Suprapubic skin (tissue), 4 donors: ENCODE data around the gene CMAS. TPM values are rescaled to one million over a fixed set of nuclear protein-coding genes. Genes with fewer than 3 reads are reported as not detected.
A peak's percentile ranks its signal among the peaks of the same experiment; 100 is the strongest.
"Not testable (repeated sequence)": the region's sequence is repeated elsewhere in the genome, so short reads cannot be mapped to it uniquely, and the experiment has no call there.

Experiments used
- DNase-seq, 2 donors: peaks; one replicate each; pipeline ENCODE4 v3.0.0-alpha.2; 2019; ENCODE audit warnings: low spot score in 2 of 2
- H3K27ac ChIP-seq: fragments of 200-600 bp; sonication (generic); one replicate; pipeline ENCODE4 v1.5.1; 2019
- H3K27me3 ChIP-seq: fragments of 200-600 bp; sonication (generic); one replicate; pipeline ENCODE4 v1.5.1; 2019
- H3K36me3 ChIP-seq: fragments of 200-600 bp; sonication (generic); one replicate; pipeline ENCODE4 v1.5.1; 2019
- H3K4me1 ChIP-seq: fragments of 200-600 bp; sonication (generic); one replicate; pipeline ENCODE4 v1.5.1; 2019
- H3K4me3 ChIP-seq: fragments of 200-600 bp; sonication (generic); one replicate; pipeline ENCODE4 v1.5.1; 2019; ENCODE audit warnings: mild to moderate bottlenecking
- H3K9me3 ChIP-seq: fragments of 200-600 bp; sonication (generic); one replicate; pipeline ENCODE4 v1.5.1; 2019
- EP300 ChIP-seq: sonication (generic); formaldehyde crosslinking; IDR thresholded peaks from one replicate; pipeline ENCODE4 v1.6.1; 2017; ENCODE audit warnings: antibody characterized with exemption
- POLR2A ChIP-seq, 2 donors: fragments of 450-650 bp; IDR thresholded peaks; one replicate each; pipeline ENCODE4 v1.6.1; 2017; ENCODE audit warnings: antibody characterized with exemption in 2 of 2, mild to moderate bottlenecking in 2 of 2, moderate library complexity in 2 of 2
- POLR2AphosphoS5 ChIP-seq, 3 donors: sonication (generic); formaldehyde crosslinking; IDR thresholded peaks; one replicate each; pipeline ENCODE4 v1.6.1; 2017; ENCODE audit warnings: antibody characterized with exemption in 3 of 3
- WGBS: methylation state at CpG from one replicate; pipeline ENCODE4 v1.1.5; 2018; 5-methylcytosine and 5-hydroxymethylcytosine counted together
- total RNA-seq, 4 donors: library from RNA; depleted of rRNA; stranded (reverse); fragments of >200 nt; gene quantifications; one replicate each; pipeline ENCODE4 v1.1.0, GENCODE V29; 2016
- TF ChIP-seq, protein P1 (sequence below), 2 donors: fragments of 200-600 bp in 1 of 2; fragments of 450-650 bp in 1 of 2; sonication (generic) in 1 of 2; IDR thresholded peaks; one replicate each; pipeline ENCODE4 v1.5.1; 2016 to 2019; ENCODE audit warnings: antibody characterized with exemption in 2 of 2, mild to moderate bottlenecking in 1 of 2, moderate library complexity in 1 of 2

CMAS gene
- total RNA-seq, 4 donors from 2014 or later, result 20.3 to 25.8 (median 22.9) TPM

DNA sequence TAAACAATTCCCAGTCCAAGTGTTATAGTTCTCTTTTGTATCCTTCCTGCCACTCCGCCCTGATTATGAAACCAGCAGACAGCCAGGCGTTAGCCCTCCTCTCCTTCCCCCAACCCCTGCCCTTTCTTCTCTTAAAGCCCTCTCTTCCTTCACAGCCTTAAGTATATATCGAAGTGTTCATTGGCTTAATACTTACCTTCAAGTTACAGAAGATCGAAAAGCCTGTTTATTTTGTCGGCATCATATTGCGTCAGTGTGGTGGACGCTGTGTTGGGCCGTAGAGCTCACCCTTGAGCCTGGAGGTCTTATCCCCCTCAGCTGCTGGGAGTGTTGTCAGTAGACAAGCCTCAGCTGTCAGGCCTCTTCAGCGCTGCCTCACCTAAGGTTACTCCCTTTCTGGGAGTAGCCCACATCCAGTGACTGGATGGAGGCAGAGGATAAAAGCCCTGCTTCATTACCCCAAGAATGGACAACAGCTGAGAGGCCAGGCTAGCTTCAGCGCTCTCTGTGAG lies 36.2 kb downstream of the CMAS start:
- no peak for TF ChIP-seq EP300
- no peak for TF ChIP-seq POLR2AphosphoS5 (IDR thresholded peaks at IDR 0.05)
- no peak for TF ChIP-seq POLR2A (IDR thresholded peaks at IDR 0.05)
- TF ChIP-seq, protein P1, sequence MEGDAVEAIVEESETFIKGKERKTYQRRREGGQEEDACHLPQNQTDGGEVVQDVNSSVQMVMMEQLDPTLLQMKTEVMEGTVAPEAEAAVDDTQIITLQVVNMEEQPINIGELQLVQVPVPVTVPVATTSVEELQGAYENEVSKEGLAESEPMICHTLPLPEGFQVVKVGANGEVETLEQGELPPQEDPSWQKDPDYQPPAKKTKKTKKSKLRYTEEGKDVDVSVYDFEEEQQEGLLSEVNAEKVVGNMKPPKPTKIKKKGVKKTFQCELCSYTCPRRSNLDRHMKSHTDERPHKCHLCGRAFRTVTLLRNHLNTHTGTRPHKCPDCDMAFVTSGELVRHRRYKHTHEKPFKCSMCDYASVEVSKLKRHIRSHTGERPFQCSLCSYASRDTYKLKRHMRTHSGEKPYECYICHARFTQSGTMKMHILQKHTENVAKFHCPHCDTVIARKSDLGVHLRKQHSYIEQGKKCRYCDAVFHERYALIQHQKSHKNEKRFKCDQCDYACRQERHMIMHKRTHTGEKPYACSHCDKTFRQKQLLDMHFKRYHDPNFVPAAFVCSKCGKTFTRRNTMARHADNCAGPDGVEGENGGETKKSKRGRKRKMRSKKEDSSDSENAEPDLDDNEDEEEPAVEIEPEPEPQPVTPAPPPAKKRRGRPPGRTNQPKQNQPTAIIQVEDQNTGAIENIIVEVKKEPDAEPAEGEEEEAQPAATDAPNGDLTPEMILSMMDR (IDR thresholded peaks at IDR 0.05), result no peak
- no peaks in the 10 kb centered on the region for H3K4me1 ChIP-seq
- H3K27ac ChIP-seq, result no peak overlapping the region
- H3K27me3 ChIP-seq, result no peaks in the 10 kb centered on the region
- H3K4me3 ChIP-seq, result no peak overlapping the region
- H3K9me3 ChIP-seq, result no peaks in the 10 kb centered on the region
- no peak for DNase-seq
- WGBS, result 85% methylated on average over 10 of the region's 10 CpGs
- no peaks in the 10 kb centered on the region for H3K36me3 ChIP-seq

DNA sequence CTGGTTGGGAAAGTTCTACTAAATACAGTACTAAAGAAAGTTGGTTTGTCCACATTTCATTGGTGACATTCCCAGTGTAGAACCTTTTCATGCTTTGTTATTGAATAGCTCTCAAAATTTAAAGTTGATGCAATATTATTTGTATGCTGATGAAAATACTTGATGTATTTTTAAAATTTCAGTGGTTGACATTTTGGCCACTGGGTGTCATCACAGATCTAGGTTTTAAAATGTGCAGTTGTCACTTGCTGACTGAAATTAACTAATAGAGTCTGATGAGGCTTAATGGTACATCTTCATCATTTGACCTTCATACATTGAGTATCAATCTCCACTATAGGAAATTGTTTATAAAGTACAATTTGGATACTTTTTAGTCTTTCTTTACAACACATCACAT lies 37.1 kb downstream of the CMAS start:
- H3K4me3 ChIP-seq, result no peak overlapping the region
- no peak for TF ChIP-seq EP300
- no peak for TF ChIP-seq POLR2A (IDR thresholded peaks at IDR 0.05)
- no peak for TF ChIP-seq POLR2AphosphoS5 (IDR thresholded peaks at IDR 0.05)
- TF ChIP-seq, protein P1 (IDR thresholded peaks at IDR 0.05), result peak; percentile 30 to 56
- H3K9me3 ChIP-seq, result no peaks in the 10 kb centered on the region
- H3K27me3 ChIP-seq, result no peaks in the 10 kb centered on the region
- no peaks in the 10 kb centered on the region for H3K36me3 ChIP-seq
- H3K4me1 ChIP-seq, result no peaks in the 10 kb centered on the region
- H3K27ac ChIP-seq, result no peak overlapping the region
- no peak for DNase-seq

DNA sequence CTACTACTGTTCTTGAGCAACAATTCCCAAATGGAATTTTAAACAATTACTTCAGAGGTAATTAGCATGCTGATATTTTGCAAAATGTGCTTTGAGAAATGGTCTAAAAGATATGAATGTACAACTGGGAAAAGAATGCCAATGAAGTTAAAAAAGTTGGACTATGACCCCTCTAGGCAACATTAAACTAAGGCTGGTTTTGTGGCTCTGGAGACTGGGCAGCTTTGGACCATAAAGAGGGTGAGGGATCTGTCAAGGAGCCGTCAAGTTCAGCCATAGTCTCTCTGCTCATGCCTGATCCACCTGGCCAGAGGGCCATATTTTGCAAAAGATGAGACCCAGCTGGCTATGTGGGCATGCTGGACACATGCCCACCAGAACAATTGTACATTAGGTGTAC lies 38.8 kb downstream of the CMAS start:
- DNase-seq, result no peak
- H3K4me1 ChIP-seq, result no peaks in the 10 kb centered on the region
- H3K36me3 ChIP-seq, result no peaks in the 10 kb centered on the region
- H3K27ac ChIP-seq, result no peak overlapping the region
- H3K9me3 ChIP-seq, result no peaks in the 10 kb centered on the region
- no peaks in the 10 kb centered on the region for H3K27me3 ChIP-seq
- no peak overlapping the region for H3K4me3 ChIP-seq
- TF ChIP-seq, protein P1 (IDR thresholded peaks at IDR 0.05), result no peak
- WGBS, result no CpG with 5 or more reads among the region's 1 CpG

DNA sequence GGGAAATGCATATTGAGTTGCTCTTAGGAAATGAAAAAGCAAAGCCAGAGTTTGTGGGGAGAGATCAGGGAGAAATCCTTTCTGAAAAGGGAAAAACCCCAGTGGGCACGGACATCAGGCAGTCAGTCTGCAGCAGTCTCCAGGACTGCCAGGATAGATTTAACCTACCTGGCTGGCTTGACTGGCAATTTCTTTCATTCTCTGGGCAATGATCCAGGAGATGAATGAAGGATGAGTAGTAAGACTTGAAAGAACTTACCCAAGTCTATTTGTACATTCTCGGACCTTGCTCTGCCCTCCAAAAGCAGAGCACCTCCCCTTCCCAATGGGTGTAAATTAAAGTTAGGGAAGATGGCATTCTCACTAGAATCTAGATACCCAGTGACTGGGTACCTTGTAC lies 42.9 kb downstream of the CMAS start:
- DNase-seq, result no peak
- no peak overlapping the region for H3K4me3 ChIP-seq
- no peaks in the 10 kb centered on the region for H3K36me3 ChIP-seq
- TF ChIP-seq POLR2AphosphoS5 (IDR thresholded peaks at IDR 0.05) (no peak), POLR2A (IDR thresholded peaks at IDR 0.05) (no peak), EP300 (no peak)
- TF ChIP-seq, protein P1 (IDR thresholded peaks at IDR 0.05), result no peak
- H3K9me3 ChIP-seq, result no peaks in the 10 kb centered on the region
- WGBS, result 69% methylated on average over 2 of the region's 2 CpGs
- no peaks in the 10 kb centered on the region for H3K27me3 ChIP-seq
- H3K27ac ChIP-seq, result no peak overlapping the region
- no peaks in the 10 kb centered on the region for H3K4me1 ChIP-seq

DNA sequence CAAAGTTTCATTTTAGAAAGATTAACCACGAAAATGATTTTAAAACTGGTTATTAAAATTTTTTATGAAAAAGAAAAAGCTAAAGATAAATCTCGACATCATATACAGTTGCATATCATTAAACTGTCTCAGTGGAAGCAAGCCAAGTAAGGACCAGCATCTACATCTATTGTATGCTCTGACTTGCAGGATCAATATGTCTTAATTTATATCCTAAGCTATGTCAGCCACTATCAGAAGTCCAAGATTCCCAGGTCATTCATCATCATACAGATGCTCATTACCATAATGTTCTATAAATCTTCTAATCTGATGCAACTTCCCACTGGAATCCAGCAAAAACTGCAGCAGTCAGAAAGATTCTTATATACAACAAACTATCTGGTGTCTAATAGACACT lies 43.5 kb downstream of the CMAS start:
- H3K27ac ChIP-seq, result no peak overlapping the region
- no peak overlapping the region for H3K4me3 ChIP-seq
- DNase-seq, result no peak
- no peaks in the 10 kb centered on the region for H3K9me3 ChIP-seq
- no peaks in the 10 kb centered on the region for H3K36me3 ChIP-seq
- no peak for TF ChIP-seq EP300
- TF ChIP-seq, protein P1 (IDR thresholded peaks at IDR 0.05), result no peak
- no peak for TF ChIP-seq POLR2A (IDR thresholded peaks at IDR 0.05)
- H3K27me3 ChIP-seq, result no peaks in the 10 kb centered on the region
- no peaks in the 10 kb centered on the region for H3K4me1 ChIP-seq
- WGBS, result 72% methylated on average over 2 of the region's 2 CpGs

DNA sequence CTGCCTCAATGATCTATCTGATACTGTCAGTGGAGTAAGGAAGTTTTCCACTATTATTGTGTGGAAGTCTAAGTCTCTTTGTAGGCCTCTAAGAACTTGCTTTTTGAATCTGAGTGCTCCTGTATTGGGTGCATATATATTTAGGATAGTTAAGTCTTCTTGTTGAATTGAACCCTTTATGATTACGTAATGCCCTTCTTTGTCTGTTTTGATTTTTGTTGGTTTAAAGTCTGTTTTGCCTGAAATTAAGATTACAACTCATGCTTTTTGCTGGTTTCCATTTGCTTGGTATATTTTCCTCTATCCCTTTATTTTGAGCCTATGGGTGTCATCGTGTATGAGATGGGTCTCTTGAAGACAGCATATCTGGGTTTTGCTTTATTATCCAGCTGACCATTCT lies 53.0 kb downstream of the CMAS start:
- not testable (repeated sequence) for H3K27ac ChIP-seq, H3K36me3 ChIP-seq, H3K27me3 ChIP-seq, H3K9me3 ChIP-seq, H3K4me3 ChIP-seq, DNase-seq
- H3K4me1 ChIP-seq, result peaks cover 12% of the 10 kb centered on the region
- WGBS, result 94% methylated on average over 2 of the region's 2 CpGs
